ENCODE results near the gene C12orf76. TPM values are rescaled to one million over a fixed set of nuclear protein-coding genes. Genes with fewer than 3 reads are reported as not detected.
"Not testable (repeated sequence)": the region's sequence is repeated elsewhere in the genome, so short reads cannot be mapped to it uniquely, and the experiment has no call there.

The C12orf76 gene
- total RNA-seq, 1 donor from 2014 or later = 25.1 TPM

GRCh38 chr12:110024051-110024450 lies 24.3 kb downstream of the C12orf76 start:
- intact Hi-C loops (cut with micrococcal nuclease) = no loop called here
- DNase-seq = no peak
- Mint-ChIP-seq H3K4me1 (peaks cover 11% of the 10 kb centered on the region), H3K9me3 (no peaks in the 10 kb centered on the region), H3K4me3 (no peak overlapping the region), H3K27me3 (no peaks in the 10 kb centered on the region), H3K27ac (peak overlapping the region; percentile 71), H3K36me3 (ENCODE audit: low read depth) (peaks cover 68% of the 10 kb centered on the region)

- intact Hi-C loops (cut with micrococcal nuclease) = no loop called here
- no peaks in the 10 kb centered on the region for H3K9me3 Mint-ChIP-seq
- H3K36me3 Mint-ChIP-seq (ENCODE audit: low read depth) = peaks cover 72% of the 10 kb centered on the region
- DNase-seq = no peak
- H3K27ac Mint-ChIP-seq = peak overlapping the region; percentile 71
- H3K27me3 Mint-ChIP-seq = no peaks in the 10 kb centered on the region
- H3K4me1 Mint-ChIP-seq = peaks cover 12% of the 10 kb centered on the region
- no peak overlapping the region for H3K4me3 Mint-ChIP-seq
These were observed 25.0 kb downstream of the C12orf76 start for GRCh38 chr12:110023059-110023980.

DNA sequence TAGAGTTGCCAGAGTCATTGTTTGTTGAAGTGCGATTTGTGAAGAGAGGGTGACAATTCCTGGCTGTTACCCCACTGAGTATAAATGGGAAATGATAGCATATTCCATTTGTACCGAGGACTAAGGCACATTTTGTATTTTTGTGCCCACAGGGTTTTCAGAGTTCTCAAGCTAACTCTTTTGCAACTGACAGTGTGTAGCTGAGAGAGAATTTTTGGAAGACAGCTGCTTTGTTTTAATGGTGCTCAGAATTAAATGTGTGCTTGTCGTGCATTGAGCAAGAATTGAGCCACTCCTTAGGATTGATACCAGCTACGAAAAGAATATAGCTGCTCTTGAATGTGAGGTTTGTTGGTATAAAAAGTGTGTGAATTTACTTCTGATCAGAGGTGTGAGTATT lies 27.4 kb downstream of the C12orf76 start:
- DNase-seq = no peak
- Mint-ChIP-seq H3K27ac (peak overlapping the region; percentile 9), H3K4me1 (peaks cover 8% of the 10 kb centered on the region), H3K27me3 (no peaks in the 10 kb centered on the region), H3K36me3 (ENCODE audit: low read depth) (peaks cover 67% of the 10 kb centered on the region), H3K9me3 (no peaks in the 10 kb centered on the region), H3K4me3 (no peak overlapping the region)
- intact Hi-C loops (cut with micrococcal nuclease) = no loop called here

- Mint-ChIP-seq H3K9me3 (no peaks in the 10 kb centered on the region), H3K27ac (peak overlapping the region; percentile 91), H3K27me3 (no peaks in the 10 kb centered on the region), H3K4me3 (peak overlapping the region; percentile 64), H3K36me3 (ENCODE audit: low read depth) (peaks cover 55% of the 10 kb centered on the region), H3K4me1 (peaks cover 41% of the 10 kb centered on the region)
- DNase-seq = peak; percentile 72
- intact Hi-C loops (cut with micrococcal nuclease) = no loop called here
These were observed 33.2 kb downstream of the C12orf76 start for GRCh38 chr12:110015132-110015531.

DNA sequence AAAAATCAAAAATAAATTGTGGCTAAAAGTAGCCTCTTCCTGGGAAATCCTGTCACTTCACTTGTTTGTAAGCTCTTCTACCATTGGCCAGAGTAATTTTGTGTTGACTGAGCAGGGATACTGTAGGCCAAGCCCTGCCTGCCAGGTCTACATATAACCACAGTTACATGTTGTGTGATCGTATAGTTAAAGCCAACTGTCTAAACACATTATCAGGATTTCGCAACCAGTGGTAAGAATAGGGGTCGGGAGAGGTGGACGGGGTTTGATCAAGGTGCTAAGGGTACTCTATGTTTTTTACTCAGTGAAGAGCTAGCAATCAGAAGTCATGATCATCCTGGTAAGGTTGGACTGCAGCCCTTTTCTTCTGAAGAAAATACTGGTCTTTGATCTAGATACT lies 35.7 kb downstream of the C12orf76 start:
- no peaks in the 10 kb centered on the region for H3K27me3 Mint-ChIP-seq
- no peak for DNase-seq
- peak overlapping the region; percentile 38 for H3K27ac Mint-ChIP-seq
- peaks cover 45% of the 10 kb centered on the region for H3K36me3 Mint-ChIP-seq (ENCODE audit: low read depth)
- H3K9me3 Mint-ChIP-seq = peaks cover 3% of the 10 kb centered on the region
- peaks cover 49% of the 10 kb centered on the region for H3K4me1 Mint-ChIP-seq
- no peak overlapping the region for H3K4me3 Mint-ChIP-seq
- intact Hi-C loops (cut with micrococcal nuclease) = no loop called here

- no peak overlapping the region for H3K4me3 Mint-ChIP-seq
- no peak for DNase-seq
These were observed 36.2 kb downstream of the C12orf76 start for GRCh38 chr12:110012137-110012536.

GRCh38 chr12:110010853-110011723 lies 37.2 kb downstream of the C12orf76 start:
- H3K4me1 Mint-ChIP-seq = peaks cover 52% of the 10 kb centered on the region
- intact Hi-C loops (cut with micrococcal nuclease) = no loop called here
- H3K27me3 Mint-ChIP-seq = no peaks in the 10 kb centered on the region
- peaks cover 3% of the 10 kb centered on the region for H3K9me3 Mint-ChIP-seq
- H3K27ac Mint-ChIP-seq = peak overlapping the region; percentile 70
- peaks cover 47% of the 10 kb centered on the region for H3K36me3 Mint-ChIP-seq (ENCODE audit: low read depth)
- no peak overlapping the region for H3K4me3 Mint-ChIP-seq
- no peak for DNase-seq

More at GRCh38 chr12:110012137-110012536, 36.2 kb downstream of the C12orf76 start:
- intact Hi-C loops (cut with micrococcal nuclease) = no loop called here
- Mint-ChIP-seq H3K9me3 (peaks cover 3% of the 10 kb centered on the region), H3K27ac (peak overlapping the region; percentile 38), H3K36me3 (ENCODE audit: low read depth) (peaks cover 40% of the 10 kb centered on the region), H3K4me1 (peaks cover 49% of the 10 kb centered on the region), H3K27me3 (no peaks in the 10 kb centered on the region)

DNA sequence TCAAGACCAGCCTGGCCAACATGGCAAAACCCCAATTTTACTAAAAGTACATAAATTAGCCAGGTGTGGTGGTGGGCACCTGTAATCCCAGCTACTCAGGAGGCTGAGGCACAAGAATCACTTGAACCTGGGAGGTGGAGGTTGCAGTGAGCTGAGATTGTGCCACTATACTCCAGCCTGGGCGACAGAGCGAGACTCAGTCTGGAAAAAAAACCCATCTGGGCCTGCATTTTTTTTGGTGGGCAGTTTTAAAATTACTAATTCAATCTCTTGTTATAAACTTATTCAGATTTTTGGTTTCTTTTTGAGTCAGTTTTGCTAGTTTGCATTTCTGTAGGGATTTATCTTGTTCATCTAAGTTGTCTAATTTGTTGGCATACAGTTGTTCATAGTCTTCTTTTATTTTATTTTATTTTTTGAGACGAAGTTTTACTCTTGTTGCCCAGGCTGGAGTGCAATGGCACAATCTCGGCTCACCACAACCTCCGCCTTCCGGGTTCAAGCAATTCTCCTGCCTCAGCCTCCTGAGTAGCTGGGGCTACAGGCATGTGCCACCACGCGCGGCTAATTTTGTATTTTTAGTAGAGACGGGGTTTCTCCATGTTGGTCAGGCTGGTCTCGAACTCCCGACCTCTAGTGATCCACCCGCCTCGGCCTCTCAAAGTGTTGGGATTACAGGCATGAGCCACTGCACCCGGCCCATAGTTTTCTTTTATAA lies 39.5 kb downstream of the C12orf76 start:
- not testable (repeated sequence) for H3K27ac Mint-ChIP-seq, DNase-seq, H3K4me3 Mint-ChIP-seq, H3K27me3 Mint-ChIP-seq, H3K9me3 Mint-ChIP-seq
- Mint-ChIP-seq H3K36me3 (ENCODE audit: low read depth) (peaks cover 44% of the 10 kb centered on the region), H3K4me1 (peaks cover 56% of the 10 kb centered on the region)
- intact Hi-C loops (cut with micrococcal nuclease) = loop anchor here (5.0 kb wide), 1 partner anchor 37 kb away; no protein-coding TSS in a partner anchor

- Mint-ChIP-seq H3K36me3 (ENCODE audit: low read depth) (peaks cover 48% of the 10 kb centered on the region), H3K4me3 (no peak overlapping the region), H3K4me1 (peaks cover 59% of the 10 kb centered on the region), H3K27ac (peak overlapping the region; percentile 26), H3K9me3 (peaks cover 3% of the 10 kb centered on the region), H3K27me3 (no peaks in the 10 kb centered on the region)
- no peak for DNase-seq
- intact Hi-C loops (cut with micrococcal nuclease) = loop anchor here (5.0 kb wide), 1 partner anchor 36 kb away; no protein-coding TSS in a partner anchor
These were observed 40.4 kb downstream of the C12orf76 start for GRCh38 chr12:110007881-110008280.

DNA sequence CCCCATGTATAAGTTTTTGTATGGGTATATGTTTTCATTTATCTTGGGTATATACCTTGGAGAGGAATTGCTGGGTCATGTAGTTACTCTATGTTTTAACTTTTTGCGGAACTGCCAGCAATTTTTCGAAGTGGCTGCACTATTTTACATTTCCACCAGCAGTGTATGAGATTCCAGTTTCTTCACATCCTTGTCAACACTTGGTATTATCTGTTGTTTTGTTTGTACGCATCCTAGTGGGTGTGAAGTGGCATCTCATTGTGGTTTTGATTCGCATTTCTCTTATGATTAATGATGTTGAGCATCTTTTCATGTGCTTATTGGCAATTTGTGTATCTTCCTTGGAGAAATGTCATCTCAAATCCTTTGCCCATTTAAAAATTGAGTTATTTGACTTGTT lies 42.2 kb downstream of the C12orf76 start:
- Mint-ChIP-seq H3K9me3 (peaks cover 3% of the 10 kb centered on the region), H3K27ac (no peak overlapping the region), H3K4me1 (peaks cover 48% of the 10 kb centered on the region), H3K27me3 (no peaks in the 10 kb centered on the region), H3K36me3 (ENCODE audit: low read depth) (peaks cover 40% of the 10 kb centered on the region), H3K4me3 (no peak overlapping the region)
- no peak for DNase-seq
- intact Hi-C loops (cut with micrococcal nuclease) = loop anchor here (5.0 kb wide), 1 partner anchor 34 kb away; no protein-coding TSS in a partner anchor

DNA sequence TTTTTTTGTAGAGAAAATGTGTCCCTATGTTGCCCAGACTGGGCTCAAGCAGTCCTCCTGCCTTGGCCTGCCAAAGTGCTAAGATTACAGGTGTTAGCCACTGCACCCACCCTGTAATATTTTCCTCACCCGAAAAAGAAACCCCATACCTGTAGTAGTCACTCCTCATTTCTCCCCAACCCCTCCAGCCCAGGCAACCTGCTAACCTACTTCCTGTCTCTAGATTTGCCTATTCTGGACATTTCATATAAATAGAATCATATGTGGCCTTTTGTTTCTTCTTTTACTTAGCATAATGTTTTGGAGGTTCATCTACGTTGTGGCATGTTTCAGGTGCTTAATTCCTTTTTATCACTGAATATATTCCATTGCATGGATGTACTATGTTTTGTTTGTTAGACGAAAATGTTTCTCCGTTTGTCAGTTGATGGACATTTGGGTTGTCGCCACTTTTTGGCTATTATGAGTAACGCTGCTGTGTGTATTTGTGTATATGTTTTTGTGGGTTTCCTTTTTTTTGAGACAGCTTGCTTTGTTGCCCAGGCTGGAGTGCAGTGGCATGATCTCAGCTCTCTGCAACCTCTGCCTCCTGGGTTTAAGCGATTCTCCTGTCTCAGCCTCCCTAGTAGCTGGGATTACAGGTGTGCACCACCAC lies 42.9 kb downstream of the C12orf76 start:
- intact Hi-C loops (cut with micrococcal nuclease) = loop anchor here (5.0 kb wide), 1 partner anchor 33 kb away; no protein-coding TSS in a partner anchor
- Mint-ChIP-seq H3K36me3 (ENCODE audit: low read depth) (peaks cover 39% of the 10 kb centered on the region), H3K4me1 (peaks cover 45% of the 10 kb centered on the region), H3K27ac (peak overlapping the region; percentile 71), H3K4me3 (peak overlapping the region; percentile 38), H3K27me3 (no peaks in the 10 kb centered on the region), H3K9me3 (peaks cover 3% of the 10 kb centered on the region)
- no peak for DNase-seq

DNA sequence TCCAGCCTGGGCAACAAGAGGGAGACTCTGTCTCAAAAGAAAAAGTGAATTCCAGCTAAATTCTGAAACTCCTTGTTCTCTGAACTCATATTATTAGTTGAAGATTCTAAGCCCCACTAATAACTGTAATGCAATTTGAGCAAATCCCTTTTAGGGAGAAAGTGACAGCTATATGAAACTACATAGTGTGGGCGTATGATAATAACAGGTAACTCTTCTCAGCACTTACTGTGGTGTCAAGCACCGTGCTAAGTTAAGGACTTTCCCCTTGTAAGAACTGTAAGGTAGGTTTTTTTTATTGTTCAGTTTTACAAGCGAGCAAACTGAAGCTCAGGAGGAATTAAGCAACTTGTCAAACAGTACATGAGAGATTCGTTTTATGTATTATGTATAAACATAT lies 43.7 kb downstream of the C12orf76 start:
- Mint-ChIP-seq H3K27me3 (no peaks in the 10 kb centered on the region), H3K36me3 (ENCODE audit: low read depth) (peaks cover 41% of the 10 kb centered on the region), H3K4me1 (peaks cover 46% of the 10 kb centered on the region), H3K9me3 (peaks cover 3% of the 10 kb centered on the region), H3K27ac (peak overlapping the region; percentile 56), H3K4me3 (peak overlapping the region; percentile 15)
- intact Hi-C loops (cut with micrococcal nuclease) = no loop called here
- DNase-seq = no peak
